Measurements from ENCODE around the gene LTK.

Gene LTK

DNA sequence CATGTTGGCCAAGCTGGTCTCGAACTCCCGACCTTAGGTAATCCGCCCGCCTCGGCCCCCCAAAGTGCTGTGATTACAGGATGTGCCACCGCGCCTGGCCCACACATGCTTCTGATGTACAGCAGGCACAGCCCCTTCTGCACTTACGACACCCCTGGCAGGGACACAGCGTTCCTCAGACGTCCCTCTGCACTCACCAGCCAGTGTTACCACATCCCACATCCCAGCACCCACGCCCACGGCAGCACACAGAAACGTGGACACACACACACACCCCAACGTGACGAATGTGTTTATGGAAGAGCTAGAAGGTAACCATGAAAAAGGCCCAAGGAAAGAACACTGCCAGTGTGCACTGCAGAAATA is 31.0 kb upstream of the LTK start:
- Histone ChIP-seq H3K79me2 (ENCODE audit: insufficient read depth, low read length) (peaks cover 26% of the 10 kb centered on the region), H3K27ac (ENCODE audit: low read length) (peak overlapping the region; percentile 50; the same call in 1 of the 2 replicates)

DNA sequence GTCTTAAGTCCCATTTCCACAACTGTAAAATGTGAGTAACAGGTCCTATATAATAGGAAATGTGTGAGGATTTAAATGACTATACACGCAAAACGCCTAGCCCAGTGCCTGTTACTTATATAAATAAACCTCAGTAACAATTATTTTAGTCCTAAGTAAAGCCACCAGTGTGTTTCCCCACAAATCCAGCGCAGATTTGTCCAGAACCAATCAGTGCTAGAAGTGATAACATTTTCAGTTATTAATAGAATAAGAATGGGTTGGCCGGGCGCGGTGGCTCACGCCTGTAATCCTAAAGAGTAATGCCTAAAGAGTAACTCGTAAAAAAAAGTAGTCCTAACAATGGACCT is 29.9 kb upstream of the LTK start:
- Histone ChIP-seq H2AFZ (ENCODE audit: low read depth, low read length) (peak overlapping the region; percentile 78), H4K20me1 (ENCODE audit: insufficient read depth, low read length) (no peaks in the 10 kb centered on the region), H3K4me1 (ENCODE audit: insufficient read depth, low read length) (peaks cover 19% of the 10 kb centered on the region), H3K36me3 (ENCODE audit: insufficient read depth, low read length) (no peaks in the 10 kb centered on the region), H3K79me2 (ENCODE audit: insufficient read depth, low read length) (peaks cover 26% of the 10 kb centered on the region), H3K27me3 (ENCODE audit: insufficient read depth, low read length, poor library complexity) (no peaks in the 10 kb centered on the region), H3K27ac (ENCODE audit: low read length) (peak overlapping the region; percentile 68), H3K9ac (ENCODE audit: low read depth, low read length) (peak overlapping the region; percentile 75), H3K4me3 (ENCODE audit: low read depth in 1 of 2, low read length in 2 of 2) (peak overlapping the region; percentile 98 to 99), H3K9me3 (ENCODE audit: insufficient read depth, low read length, severe bottlenecking) (no peaks in the 10 kb centered on the region), H3K4me2 (ENCODE audit: insufficient read depth, low read length) (peak overlapping the region; percentile 77)
- DNase-seq: no peak
- TF ChIP-seq, protein P1, sequence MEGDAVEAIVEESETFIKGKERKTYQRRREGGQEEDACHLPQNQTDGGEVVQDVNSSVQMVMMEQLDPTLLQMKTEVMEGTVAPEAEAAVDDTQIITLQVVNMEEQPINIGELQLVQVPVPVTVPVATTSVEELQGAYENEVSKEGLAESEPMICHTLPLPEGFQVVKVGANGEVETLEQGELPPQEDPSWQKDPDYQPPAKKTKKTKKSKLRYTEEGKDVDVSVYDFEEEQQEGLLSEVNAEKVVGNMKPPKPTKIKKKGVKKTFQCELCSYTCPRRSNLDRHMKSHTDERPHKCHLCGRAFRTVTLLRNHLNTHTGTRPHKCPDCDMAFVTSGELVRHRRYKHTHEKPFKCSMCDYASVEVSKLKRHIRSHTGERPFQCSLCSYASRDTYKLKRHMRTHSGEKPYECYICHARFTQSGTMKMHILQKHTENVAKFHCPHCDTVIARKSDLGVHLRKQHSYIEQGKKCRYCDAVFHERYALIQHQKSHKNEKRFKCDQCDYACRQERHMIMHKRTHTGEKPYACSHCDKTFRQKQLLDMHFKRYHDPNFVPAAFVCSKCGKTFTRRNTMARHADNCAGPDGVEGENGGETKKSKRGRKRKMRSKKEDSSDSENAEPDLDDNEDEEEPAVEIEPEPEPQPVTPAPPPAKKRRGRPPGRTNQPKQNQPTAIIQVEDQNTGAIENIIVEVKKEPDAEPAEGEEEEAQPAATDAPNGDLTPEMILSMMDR (IDR thresholded peaks at IDR 0.05; ENCODE audit: borderline replicate concordance, extremely low read depth, low read length, poor library complexity, severe bottlenecking): no peak
- no peak for TF ChIP-seq EZH2 (IDR thresholded peaks at IDR 0.05; ENCODE audit: borderline replicate concordance, low read depth, low read length, severe bottlenecking)
- ATAC-seq (ENCODE audit: insufficient read depth, low read depth): no peak; the same call in 2 of the 3 replicates

More for the DNA sequence above, 31.0 kb upstream of the LTK start:
- H3K4me3 ChIP-seq (ENCODE audit: low read depth in 1 of 2, low read length in 2 of 2): peak overlapping the region in 1 of 2 experiments; percentile 99; a peak in 2 of 4 replicates
- H3K4me1 ChIP-seq (ENCODE audit: insufficient read depth, low read length): peaks cover 19% of the 10 kb centered on the region
- no peaks in the 10 kb centered on the region for H3K9me3 ChIP-seq (ENCODE audit: insufficient read depth, low read length, severe bottlenecking)
- no peaks in the 10 kb centered on the region for H3K27me3 ChIP-seq (ENCODE audit: insufficient read depth, low read length, poor library complexity)
- no peaks in the 10 kb centered on the region for H4K20me1 ChIP-seq (ENCODE audit: insufficient read depth, low read length)
- TF ChIP-seq EZH2 (IDR thresholded peaks at IDR 0.05; ENCODE audit: borderline replicate concordance, low read depth, low read length, severe bottlenecking): no peak
- TF ChIP-seq, protein P1 (IDR thresholded peaks at IDR 0.05; ENCODE audit: borderline replicate concordance, extremely low read depth, low read length, poor library complexity, severe bottlenecking): no peak
- H3K9ac ChIP-seq (ENCODE audit: low read depth, low read length): peak overlapping the region; percentile 75
- peak overlapping the region; percentile 77 for H3K4me2 ChIP-seq (ENCODE audit: insufficient read depth, low read length)
- H2AFZ ChIP-seq (ENCODE audit: low read depth, low read length): peak overlapping the region; percentile 78
- DNase-seq (no peak), ATAC-seq (ENCODE audit: insufficient read depth, low read depth) (no peak)
- no peaks in the 10 kb centered on the region for H3K36me3 ChIP-seq (ENCODE audit: insufficient read depth, low read length)

DNA sequence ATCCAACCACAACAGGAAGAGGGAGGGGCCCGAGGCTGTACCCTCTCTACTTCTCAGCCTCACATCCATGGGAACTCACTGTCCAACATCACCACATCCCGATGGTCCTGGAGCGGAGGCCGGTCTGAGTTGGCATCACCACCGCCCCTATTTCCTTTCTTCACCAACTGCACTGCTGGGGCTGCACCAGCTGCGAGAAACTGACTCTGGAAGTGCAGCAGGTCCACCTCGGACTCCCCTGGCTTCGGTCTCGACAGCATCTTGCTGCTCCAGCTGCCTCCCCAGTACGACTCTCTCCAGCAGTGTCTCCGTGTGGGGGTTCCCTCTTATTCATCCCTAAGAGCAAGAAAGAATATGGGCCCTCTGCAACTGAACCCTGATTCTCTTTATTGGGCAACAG is 23.2 kb upstream of the LTK start:
- Histone ChIP-seq H3K27ac (ENCODE audit: low read length) (no peak overlapping the region), H3K4me2 (ENCODE audit: insufficient read depth, low read length) (no peak overlapping the region), H3K36me3 (ENCODE audit: insufficient read depth, low read length) (peaks cover 38% of the 10 kb centered on the region), H3K9me3 (ENCODE audit: insufficient read depth, low read length, severe bottlenecking) (no peaks in the 10 kb centered on the region), H3K79me2 (ENCODE audit: insufficient read depth, low read length) (0 out of 2 replicates have a peak, but pooled peaks cover 6% of the 10 kb centered on the region), H3K4me3 (ENCODE audit: low read depth in 1 of 2, low read length in 2 of 2) (no peak overlapping the region), H3K27me3 (ENCODE audit: insufficient read depth, low read length, poor library complexity) (no peaks in the 10 kb centered on the region), H2AFZ (ENCODE audit: low read depth, low read length) (no peak overlapping the region), H3K4me1 (ENCODE audit: insufficient read depth, low read length) (no peaks in the 10 kb centered on the region), H3K9ac (ENCODE audit: low read depth, low read length) (no peak overlapping the region), H4K20me1 (ENCODE audit: insufficient read depth, low read length) (no peaks in the 10 kb centered on the region)
- DNase-seq (no peak), ATAC-seq (ENCODE audit: insufficient read depth, low read depth) (peak; percentile 57; the same call in 1 of the 3 replicates)
- TF ChIP-seq, protein P1 (IDR thresholded peaks at IDR 0.05; ENCODE audit: borderline replicate concordance, extremely low read depth, low read length, poor library complexity, severe bottlenecking): no peak
- no peak for TF ChIP-seq EZH2 (IDR thresholded peaks at IDR 0.05; ENCODE audit: borderline replicate concordance, low read depth, low read length, severe bottlenecking)

DNA sequence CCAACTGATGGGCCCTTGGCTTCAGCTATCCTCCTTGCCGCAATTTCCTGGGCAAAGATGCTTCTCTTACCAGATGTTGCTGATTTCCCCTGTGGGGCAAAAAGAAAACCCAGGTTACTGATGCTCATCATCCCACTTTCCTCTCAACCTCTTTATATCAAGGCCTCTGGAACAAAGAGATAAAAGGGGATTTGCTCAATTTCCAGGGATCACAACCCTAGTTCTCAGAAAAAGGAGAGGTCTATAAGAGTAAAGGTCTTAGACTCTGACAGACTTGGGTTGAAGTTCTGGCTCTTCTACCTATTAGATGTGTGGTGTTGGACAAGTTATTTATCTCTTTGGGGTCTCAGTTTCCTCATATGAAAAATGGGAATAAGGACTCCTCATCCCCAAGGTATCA is 21.9 kb upstream of the LTK start:
- Histone ChIP-seq H4K20me1 (ENCODE audit: insufficient read depth, low read length) (no peaks in the 10 kb centered on the region), H3K9ac (ENCODE audit: low read depth, low read length) (no peak overlapping the region), H3K36me3 (ENCODE audit: insufficient read depth, low read length) (peaks cover 46% of the 10 kb centered on the region), H3K27ac (ENCODE audit: low read length) (no peak overlapping the region), H3K27me3 (ENCODE audit: insufficient read depth, low read length, poor library complexity) (no peaks in the 10 kb centered on the region), H3K4me3 (ENCODE audit: low read depth in 1 of 2, low read length in 2 of 2) (no peak overlapping the region), H3K79me2 (ENCODE audit: insufficient read depth, low read length) (no peaks in the 10 kb centered on the region), H3K4me1 (ENCODE audit: insufficient read depth, low read length) (no peaks in the 10 kb centered on the region), H2AFZ (ENCODE audit: low read depth, low read length) (no peak overlapping the region), H3K4me2 (ENCODE audit: insufficient read depth, low read length) (no peak overlapping the region), H3K9me3 (ENCODE audit: insufficient read depth, low read length, severe bottlenecking) (no peaks in the 10 kb centered on the region)
- no peak for DNase-seq
- no peak for ATAC-seq (ENCODE audit: insufficient read depth, low read depth)
- TF ChIP-seq, protein P1 (IDR thresholded peaks at IDR 0.05; ENCODE audit: borderline replicate concordance, extremely low read depth, low read length, poor library complexity, severe bottlenecking): no peak
- TF ChIP-seq EZH2 (IDR thresholded peaks at IDR 0.05; ENCODE audit: borderline replicate concordance, low read depth, low read length, severe bottlenecking): no peak
